Suprapubic skin (tissue), 4 donors: ENCODE results near the gene SNAPIN.

Experiments
- CTCF ChIP-seq, 2 donors: fragments of 200-600 bp in 1 of 2; fragments of 450-650 bp in 1 of 2; sonication (generic) in 1 of 2; IDR thresholded peaks; one replicate each; pipeline ENCODE4 v1.5.1; 2016 to 2019; ENCODE audit warnings: antibody characterized with exemption in 2 of 2, mild to moderate bottlenecking in 1 of 2, moderate library complexity in 1 of 2
- EP300 ChIP-seq: sonication (generic); formaldehyde crosslinking; IDR thresholded peaks from one replicate; pipeline ENCODE4 v1.6.1; 2017; ENCODE audit warnings: antibody characterized with exemption
- POLR2A ChIP-seq, 2 donors: fragments of 450-650 bp; IDR thresholded peaks; one replicate each; pipeline ENCODE4 v1.6.1; 2017; ENCODE audit warnings: antibody characterized with exemption in 2 of 2, mild to moderate bottlenecking in 2 of 2, moderate library complexity in 2 of 2
- POLR2AphosphoS5 ChIP-seq, 3 donors: sonication (generic); formaldehyde crosslinking; IDR thresholded peaks; one replicate each; pipeline ENCODE4 v1.6.1; 2017; ENCODE audit warnings: antibody characterized with exemption in 3 of 3

- no peak for TF ChIP-seq POLR2A (IDR thresholded peaks at IDR 0.05)
- no peak for TF ChIP-seq CTCF (IDR thresholded peaks at IDR 0.05)
- TF ChIP-seq EP300, result no peak
- no peak for TF ChIP-seq POLR2AphosphoS5 (IDR thresholded peaks at IDR 0.05)
These were observed 42.2 kb upstream of the SNAPIN start, which contains the start of gene S100A14 for GRCh38 chr1:153616144-153616916.
